GM13977 (cell line): ENCODE measurements around the gene MARF1.
"Not testable (repeated sequence)": the region's sequence is repeated elsewhere in the genome, so short reads cannot be mapped to it uniquely, and the experiment has no call there.

Experiments used
- DNase-seq: peaks from one replicate; pipeline ENCODE4 v3.0.0; 2012; ENCODE audit warnings: low spot score
- in situ Hi-C: fragments of 300-500 bp; cut with MboI; formaldehyde crosslinking; loops from one replicate; pipeline ENCODE4 v1.12.0; 2022; ENCODE audit warnings: low sequenced_read_pairs, low pct_unique_long_range_greater_than_20kb, mixed read lengths, inconsistent platforms; ENCODE audit not compliant: unreplicated experiment
- TF ChIP-seq, protein P1 (sequence below): IDR thresholded peaks from 2 replicates; pipeline ENCODE4 v1.5.1; 2012; ENCODE audit warnings: mild to moderate bottlenecking, control low read depth; ENCODE audit not compliant: insufficient read depth; ENCODE audit errors: extremely low read depth, missing control alignments

Gene MARF1

DNA sequence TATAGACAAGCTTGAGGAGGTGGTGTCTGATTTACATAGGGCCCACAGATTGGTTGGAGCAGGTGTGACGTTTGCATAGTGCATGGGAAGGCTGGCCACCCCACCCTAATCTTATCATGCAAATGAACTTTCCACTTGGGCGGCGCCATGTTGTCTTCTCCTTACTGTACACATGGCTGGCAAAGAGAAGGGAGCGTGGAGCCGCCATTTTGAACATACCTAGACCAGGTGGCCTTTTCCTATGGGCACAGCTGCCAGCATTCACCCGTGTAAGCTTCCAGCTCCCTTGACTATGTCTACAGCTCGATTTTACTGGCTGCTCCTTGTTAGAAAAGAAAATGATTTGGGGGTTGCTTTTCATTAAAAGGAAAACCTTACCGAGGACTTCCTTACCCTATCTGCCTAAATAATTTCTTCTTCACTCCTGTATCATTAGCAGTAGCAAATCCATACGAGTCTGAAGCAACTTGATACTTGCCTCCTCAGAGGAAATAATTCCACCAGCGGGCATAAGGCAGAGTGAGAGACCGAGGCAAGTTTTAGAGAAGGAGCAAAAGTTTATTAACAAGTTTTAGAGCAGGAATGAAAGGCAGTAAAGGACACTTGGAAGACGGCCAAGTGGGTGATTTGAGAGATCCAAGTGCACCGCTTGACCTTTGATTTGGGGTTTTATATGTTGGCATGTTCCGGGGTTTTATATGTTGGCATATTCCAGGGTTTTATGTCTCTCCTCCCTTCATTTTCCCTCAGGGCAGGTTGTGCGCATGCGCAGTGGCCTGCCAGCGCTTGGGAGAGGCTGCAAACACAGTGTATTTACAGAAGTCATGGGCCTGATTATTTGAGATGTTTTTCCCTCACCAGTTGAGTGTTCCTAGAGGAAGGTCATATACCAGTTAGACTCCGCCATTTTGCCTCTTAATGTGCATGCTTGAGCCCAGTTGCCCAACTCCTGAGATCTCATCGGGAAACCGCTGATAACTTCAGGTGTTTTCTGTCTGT, 65.7 kb downstream of the MARF1 start:
- DNase-seq, result no peak
- in situ Hi-C loops, result no loop called here
- TF ChIP-seq, protein P1, sequence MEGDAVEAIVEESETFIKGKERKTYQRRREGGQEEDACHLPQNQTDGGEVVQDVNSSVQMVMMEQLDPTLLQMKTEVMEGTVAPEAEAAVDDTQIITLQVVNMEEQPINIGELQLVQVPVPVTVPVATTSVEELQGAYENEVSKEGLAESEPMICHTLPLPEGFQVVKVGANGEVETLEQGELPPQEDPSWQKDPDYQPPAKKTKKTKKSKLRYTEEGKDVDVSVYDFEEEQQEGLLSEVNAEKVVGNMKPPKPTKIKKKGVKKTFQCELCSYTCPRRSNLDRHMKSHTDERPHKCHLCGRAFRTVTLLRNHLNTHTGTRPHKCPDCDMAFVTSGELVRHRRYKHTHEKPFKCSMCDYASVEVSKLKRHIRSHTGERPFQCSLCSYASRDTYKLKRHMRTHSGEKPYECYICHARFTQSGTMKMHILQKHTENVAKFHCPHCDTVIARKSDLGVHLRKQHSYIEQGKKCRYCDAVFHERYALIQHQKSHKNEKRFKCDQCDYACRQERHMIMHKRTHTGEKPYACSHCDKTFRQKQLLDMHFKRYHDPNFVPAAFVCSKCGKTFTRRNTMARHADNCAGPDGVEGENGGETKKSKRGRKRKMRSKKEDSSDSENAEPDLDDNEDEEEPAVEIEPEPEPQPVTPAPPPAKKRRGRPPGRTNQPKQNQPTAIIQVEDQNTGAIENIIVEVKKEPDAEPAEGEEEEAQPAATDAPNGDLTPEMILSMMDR, result no peak

DNA sequence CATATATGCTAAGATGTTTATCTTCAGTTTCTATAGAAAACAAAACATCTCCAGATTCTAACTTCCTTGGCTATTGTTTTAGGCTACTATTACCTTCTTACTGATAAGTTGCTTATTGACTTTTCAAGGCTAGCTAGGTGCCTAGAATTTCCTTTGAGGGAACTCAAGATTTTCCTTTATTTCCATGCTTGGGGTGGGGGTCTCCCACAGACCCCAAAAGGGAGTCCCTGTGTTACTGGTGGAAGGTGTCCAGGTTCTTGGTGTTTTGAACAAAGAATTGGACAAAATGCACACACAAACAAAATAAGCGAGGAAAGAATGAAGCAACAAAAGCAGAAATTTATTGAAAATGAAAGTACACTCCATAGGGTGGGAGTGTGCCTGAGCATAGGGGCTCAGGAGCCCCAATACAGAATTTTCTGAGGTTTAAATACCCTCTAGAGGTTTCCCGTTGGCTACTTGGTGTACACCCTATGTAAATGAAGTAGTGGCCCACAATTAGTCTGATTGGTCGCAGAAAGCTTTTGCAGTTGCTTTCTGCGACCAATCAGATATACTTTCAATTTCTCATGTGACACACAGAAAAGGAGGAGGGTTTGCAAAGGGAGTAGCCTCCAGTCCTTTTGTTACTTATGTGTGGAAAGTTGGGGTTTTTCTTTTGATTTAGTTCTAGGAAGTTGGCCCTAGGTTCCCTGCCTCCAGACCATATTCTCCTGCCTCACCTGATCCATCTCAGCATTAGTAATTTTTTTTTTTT, 67.5 kb downstream of the MARF1 start:
- TF ChIP-seq, protein P1, result no peak
- in situ Hi-C loops, result no loop called here
- no peak for DNase-seq

DNA sequence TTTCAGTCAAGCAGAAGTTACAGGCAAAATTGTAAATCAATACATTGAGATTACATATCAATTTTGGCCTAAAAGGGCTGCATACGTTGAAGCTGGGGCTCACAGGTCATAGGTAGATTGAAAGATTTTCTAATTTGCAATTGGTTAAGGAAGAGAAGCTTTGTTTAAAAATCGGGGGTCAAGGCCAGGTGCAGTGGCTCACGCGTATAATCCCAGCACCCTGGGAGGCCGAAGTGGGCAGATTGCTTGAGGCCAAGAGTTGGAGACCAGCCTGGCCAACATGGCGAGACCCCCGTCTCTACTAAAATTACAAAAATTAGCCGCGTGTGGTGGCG, 68.4 kb downstream of the MARF1 start:
- in situ Hi-C loops, result no loop called here
- no peak for DNase-seq
- TF ChIP-seq, protein P1, result no peak

DNA sequence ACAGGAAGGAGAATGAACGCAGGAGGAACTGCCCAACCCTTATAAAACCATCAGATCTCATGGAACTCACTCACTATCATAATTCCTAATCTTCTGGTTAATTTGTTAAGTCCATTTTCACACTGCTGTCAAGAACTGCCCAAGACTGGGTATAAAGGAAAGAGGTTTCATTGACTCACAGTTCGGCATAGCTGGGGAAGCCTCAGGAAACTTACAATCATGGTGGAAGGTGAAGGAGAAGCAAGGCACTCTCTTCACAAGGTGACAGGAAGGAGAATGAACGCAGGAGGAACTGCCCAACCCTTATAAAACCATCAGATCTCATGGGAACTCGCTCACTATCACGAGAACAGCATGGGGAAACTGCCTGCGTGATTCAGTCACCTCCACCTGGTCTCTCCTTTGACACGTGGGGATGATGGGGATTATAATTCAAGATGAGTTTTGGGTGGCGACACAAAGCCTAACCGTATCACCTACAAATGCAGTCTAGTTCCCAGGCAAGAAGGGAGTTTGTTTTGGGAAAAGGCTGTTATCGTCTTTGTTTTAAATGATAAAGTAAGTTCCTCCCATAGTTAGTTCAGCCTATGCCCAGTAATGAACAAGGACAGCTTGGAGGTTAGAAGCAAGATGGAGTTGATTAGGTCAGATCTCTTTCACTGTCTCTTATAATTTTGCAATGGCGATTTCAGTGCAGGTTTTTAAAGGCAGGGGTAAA, 68.9 kb downstream of the MARF1 start:
- in situ Hi-C loops, DNase-seq: not testable (repeated sequence)

DNA sequence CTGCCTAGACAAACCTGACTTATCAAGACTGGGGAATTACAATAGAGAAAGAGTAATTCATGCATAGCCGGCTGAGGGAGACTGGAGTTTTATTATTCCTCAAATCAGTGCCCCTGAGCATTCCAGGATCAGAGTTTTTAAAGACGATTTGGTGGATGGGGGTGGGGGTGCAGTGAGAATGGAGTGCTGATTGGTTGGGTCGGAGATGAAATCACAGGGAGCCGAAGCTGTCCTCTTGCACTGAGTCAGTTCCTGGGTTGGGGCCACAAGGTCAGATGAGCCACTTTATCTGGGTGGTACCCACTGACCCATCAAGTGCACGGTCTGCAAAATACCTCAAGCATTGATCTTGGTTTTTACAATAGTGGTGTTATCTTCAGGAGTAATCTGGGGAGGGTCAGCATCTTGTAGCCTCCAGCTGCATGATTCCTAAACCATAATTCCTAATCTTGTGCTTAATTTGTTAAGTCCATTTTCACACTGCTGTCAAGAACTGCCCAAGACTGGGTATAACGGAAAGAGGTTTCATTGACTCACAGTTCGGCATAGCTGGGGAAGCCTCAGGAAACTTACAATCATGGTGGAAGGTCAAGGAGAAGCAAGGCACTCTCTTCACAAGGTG, 69.6 kb downstream of the MARF1 start:
- TF ChIP-seq, protein P1, result no peak
- no peak for DNase-seq

DNA sequence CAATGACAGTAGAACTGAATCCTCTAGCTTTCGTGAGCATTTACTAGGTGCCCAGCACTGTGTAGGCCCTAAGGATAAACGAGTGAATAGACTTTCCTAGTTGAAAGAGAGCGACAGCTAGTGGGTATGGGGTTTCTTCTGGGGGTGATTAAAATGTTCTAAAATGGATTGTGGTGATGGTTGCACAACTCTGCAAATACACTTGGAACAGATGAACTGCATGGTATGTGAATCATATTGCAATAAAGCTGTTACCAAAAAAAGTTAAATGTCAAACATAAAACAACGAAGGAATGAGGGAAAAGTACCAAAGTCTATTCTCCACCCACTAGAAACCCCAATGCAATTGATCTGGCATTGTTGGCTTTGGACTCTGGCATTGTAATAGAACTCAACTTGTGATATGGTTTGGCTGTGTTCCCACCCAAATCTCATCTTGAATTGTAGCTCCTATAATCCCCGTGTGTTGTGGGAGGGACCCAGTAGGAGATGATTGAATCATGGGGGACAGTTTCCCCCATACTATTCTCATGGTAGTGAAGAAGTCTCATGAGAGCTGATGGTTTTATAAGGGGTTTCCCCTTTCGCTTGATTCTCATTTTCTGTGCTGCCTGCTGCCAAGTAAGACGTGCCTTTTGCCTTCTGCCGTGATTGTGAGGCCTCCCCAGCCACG, 70.5 kb downstream of the MARF1 start:
- in situ Hi-C loops, result no loop called here
- DNase-seq, result no peak
- TF ChIP-seq, protein P1, result no peak

More for the DNA sequence above, 69.6 kb downstream of the MARF1 start:
- in situ Hi-C loops, result no loop called here
